ENCODE measurements around the gene ERC1. TPM values are rescaled to one million over a fixed set of nuclear protein-coding genes. Genes with fewer than 3 reads are reported as not detected.
A peak's percentile ranks its signal among the peaks of the same experiment; 100 is the strongest.

ERC1 gene
- total RNA-seq, 4 donors from 2014 or later = 46.1 to 83.2 (median 63.8) TPM

- TF ChIP-seq CTCF (IDR thresholded peaks at IDR 0.05) = no peak
- no peak for ATAC-seq (ENCODE audit: low FRiP score)
- DNase-seq (ENCODE audit: low spot score) = no peak
These were observed 502.9 kb downstream of the ERC1 start for GRCh38 chr12:1493781-1494565.

- DNase-seq (ENCODE audit: low spot score) (no peak), ATAC-seq (ENCODE audit: low FRiP score) (no peak)
- TF ChIP-seq CTCF (IDR thresholded peaks at IDR 0.05) = no peak
These were observed 503.8 kb downstream of the ERC1 start for GRCh38 chr12:1494856-1495255.

DNA sequence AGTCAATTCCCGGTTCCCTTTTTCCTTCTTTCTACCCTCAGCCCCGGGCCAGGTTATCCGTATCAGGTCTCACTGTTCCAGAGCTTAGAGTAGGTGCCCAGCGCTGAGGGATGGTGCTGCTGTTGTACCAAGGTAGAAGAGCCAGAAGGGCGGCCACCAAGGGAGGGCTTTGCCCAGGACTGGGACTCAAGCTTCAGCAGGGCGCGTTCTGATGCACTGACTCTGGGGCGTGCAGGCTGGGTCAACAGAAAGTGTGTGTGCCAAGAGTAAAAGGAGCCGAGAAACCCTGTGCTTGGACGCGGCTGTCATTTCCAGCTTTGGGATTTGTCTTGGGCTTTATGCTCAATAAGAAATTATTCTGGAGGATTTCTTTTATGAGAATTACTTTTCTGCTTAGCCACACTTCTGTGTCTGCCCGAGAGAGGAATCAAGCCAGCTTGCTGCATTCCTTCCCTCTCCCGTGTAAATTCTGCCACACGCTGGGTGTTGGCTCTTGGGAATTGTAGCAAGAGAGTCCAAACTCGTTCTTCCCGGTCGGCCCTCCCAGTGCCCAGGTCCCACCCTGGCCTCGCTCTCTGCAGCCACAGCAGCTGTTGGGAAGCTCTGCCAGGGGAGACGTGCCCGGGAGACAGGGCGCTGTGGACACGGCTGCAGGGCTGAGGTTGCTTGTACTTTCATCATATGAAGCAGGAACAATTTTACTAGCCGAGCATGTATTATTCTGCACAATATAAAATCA is 505.3 kb downstream of the ERC1 start:
- ATAC-seq (ENCODE audit: low FRiP score) (peak; percentile 29), DNase-seq (ENCODE audit: low spot score) (no peak)
- TF ChIP-seq CTCF (IDR thresholded peaks at IDR 0.05) = no peak

DNA sequence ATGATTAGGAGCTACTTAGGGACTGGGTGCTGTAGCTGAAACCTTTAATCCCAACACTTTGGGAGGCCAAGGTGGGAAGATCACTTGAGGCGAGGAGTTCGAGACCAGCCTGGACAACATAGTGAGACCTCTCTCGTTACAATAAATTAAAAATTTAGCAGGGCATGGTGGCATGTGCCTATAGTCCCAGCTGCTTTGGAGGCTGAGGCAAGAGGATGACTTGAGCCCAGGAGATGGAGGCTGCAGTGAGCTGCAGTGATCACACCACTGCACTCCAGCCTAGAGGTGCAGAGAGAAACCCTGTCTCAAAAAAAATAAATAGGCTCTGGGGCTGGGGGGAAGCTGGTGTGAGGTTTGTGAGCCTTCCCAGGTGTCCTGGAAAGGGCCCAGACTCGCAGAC is 506.1 kb downstream of the ERC1 start:
- no peak for DNase-seq (ENCODE audit: low spot score)
- TF ChIP-seq CTCF (IDR thresholded peaks at IDR 0.05) = no peak
- ATAC-seq (ENCODE audit: low FRiP score) = no peak

DNA sequence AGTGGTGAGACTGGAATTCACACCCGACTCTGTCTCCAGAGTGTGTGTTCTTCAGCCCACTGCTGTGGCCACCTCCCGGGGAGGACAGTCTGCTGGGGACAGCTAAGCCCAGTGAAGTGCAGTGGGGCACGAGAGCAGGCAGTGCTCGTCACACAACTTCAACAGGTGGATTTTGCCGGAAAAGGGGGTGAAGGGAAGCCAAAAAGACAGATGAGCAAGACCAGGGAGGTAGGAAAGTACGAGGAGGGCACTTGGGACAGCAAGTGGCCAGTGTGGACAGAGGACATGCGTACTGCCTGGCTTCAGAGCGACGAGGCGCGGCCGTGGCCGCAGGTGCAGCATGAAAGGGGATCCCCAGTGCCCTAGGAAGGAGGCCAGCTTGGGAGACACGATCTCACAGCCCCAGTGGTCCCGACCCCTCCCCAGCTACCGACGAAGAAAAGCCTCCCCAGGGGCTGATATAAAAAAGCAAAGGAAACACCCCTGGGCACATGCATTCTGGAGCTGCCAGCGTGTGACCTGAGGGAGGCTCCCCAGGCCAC is 507.2 kb downstream of the ERC1 start:
- DNase-seq (ENCODE audit: low spot score) = no peak
- ATAC-seq (ENCODE audit: low FRiP score) = no peak
- no peak for TF ChIP-seq CTCF (IDR thresholded peaks at IDR 0.05)

DNA sequence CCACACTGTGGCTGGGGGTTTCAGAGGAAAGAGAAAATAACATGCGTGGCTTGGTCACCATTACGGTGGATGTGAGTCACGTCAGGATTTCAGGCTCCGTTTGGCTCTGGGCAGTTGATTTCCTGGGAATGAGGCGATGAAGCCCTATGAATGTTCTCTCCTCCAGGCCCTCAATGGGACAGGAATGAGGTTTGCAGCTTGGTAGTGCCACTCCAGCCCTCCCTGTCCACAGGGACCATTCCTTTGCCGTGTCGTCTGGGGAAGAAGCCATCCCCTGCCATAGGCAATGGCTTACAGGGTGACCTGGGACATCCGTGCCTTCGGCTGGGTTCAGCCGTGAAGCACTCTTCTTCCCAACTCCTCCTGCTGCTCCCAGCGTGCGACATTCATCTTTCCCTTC is 508.3 kb downstream of the ERC1 start:
- DNase-seq (ENCODE audit: low spot score) (no peak), ATAC-seq (ENCODE audit: low FRiP score) (no peak)
- TF ChIP-seq CTCF (IDR thresholded peaks at IDR 0.05) = no peak

Data from omental fat pad (tissue), 4 donors.